ENCODE data around the gene TKTL1.

DNA sequence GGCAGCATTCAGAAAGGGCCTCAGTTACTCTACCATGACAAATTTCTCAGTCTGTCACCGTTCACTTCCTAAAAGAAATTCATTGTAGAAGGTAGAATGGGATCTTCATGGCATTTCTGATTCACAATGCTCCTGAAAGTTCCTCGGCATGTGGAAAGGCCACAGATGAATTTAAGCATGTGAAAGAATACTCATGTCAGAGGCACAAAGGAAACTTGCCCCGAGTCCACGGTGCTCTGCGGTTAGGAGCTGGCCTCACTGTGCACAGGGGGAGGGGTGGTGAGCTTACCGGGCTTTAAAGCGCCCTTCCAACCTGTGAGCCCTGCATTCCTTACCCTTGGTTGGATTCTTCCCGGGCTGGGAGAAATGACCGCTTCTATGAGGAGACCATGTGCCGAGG, 9.3 kb downstream of the TKTL1 start:
- no peak for TF ChIP-seq CTCF (IDR thresholded peaks at IDR 0.05)
- no peak for TF ChIP-seq REST (IDR thresholded peaks at IDR 0.05; ENCODE audit: insufficient read depth in 1 of 2, low read depth in 2 of 2, low read length in 1 of 2)
- TF ChIP-seq POLR2AphosphoS5 (IDR thresholded peaks at IDR 0.05; ENCODE audit: low read depth, low read length): no peak
- TF ChIP-seq TCF7L2 (IDR thresholded peaks at IDR 0.05; ENCODE audit: low read depth, low read length): no peak
- no peak for TF ChIP-seq SIN3A (IDR thresholded peaks at IDR 0.05; ENCODE audit: borderline replicate concordance, insufficient read depth, low read depth, low read length)

Measured in Panc1 (cell line).